Retinal pigment epithelial cell (primary cell): Measurements from ENCODE around the gene TSPAN9.

Source experiments
- DNase-seq: peaks from one replicate; pipeline ENCODE4 v3.0.0-alpha.2; 2010; ENCODE audit warnings: low read depth
- H3K4me3 ChIP-seq: 2 replicates; pipeline ENCODE4 v1.5.1; 2011; ENCODE audit warnings: mild to moderate bottlenecking, low read length, control low read depth, moderate library complexity
- CTCF ChIP-seq: conservative IDR thresholded peaks from 2 replicates; pipeline ENCODE4 v1.5.1; 2011; ENCODE audit warnings: low read depth, low read length, control low read depth, inconsistent platforms

Gene TSPAN9

DNA sequence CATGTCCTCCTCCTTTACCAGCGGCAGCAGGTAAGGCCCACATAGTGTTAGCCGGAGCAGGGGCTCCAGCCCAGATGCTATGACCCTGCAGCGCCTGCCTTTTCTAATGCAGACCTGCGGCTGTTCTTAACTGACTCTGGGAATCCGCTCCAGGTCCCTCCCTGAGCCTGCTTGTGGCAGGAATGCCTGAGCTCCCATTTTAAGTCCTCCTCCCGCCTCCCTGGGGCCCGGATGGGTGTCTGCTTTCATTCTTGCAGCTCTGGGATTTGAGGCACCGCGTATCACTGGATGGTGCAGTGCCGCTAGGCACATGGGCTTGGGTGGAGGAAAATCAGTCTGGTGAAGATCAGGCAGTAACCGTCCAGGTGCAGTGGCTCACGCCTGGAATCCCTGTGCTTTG, 7.6 kb downstream of the TSPAN9 start:
- TF ChIP-seq CTCF: no peak
- DNase-seq: no peak

DNA sequence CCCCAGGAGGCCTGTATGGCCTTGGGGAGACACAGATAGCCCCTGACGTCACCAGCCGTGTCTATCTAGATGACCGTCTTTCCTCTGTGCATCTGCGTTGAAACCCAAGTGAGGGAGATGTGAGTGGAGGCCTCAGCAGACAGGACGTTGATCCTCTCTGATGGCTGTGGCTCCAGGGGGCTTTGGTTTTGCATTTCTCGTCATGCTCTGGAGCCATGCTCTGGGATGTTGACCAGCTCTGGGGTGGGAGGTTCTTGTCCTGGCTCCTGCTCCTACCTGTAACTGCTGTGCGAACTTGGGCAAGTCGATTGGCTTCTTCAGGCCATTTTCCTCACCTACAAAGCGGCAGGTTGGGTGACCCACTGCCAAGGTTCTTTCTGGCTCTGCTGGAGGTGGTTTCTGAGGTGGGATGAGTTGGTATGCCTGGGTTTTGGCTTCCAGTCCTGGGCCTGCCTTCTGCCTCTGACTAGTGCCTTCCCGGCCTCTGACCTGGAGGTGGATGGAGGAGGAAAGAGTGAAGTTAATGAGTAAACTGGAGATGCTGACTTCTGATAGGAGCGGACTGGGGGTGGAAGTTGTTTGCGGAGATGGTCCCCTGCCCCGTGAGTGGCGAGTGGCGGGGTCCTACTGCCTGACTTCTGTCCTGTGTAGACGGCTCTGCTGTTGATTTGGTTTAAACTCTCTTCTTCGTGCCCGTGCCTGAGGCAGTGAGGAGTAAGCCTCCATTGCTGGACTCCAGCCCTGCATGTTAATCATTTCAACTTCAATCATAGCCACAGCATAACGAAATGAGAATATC, 8.4 kb downstream of the TSPAN9 start:
- no peak for DNase-seq
- TF ChIP-seq CTCF: no peak
- no peak overlapping the region for H3K4me3 ChIP-seq

More for the DNA sequence above, 7.6 kb downstream of the TSPAN9 start:
- no peak overlapping the region for H3K4me3 ChIP-seq

GRCh38 chr12:3086211-3086610, 9.0 kb downstream of the TSPAN9 start:
- no peak overlapping the region for H3K4me3 ChIP-seq
- DNase-seq: no peak
- TF ChIP-seq CTCF: no peak

DNA sequence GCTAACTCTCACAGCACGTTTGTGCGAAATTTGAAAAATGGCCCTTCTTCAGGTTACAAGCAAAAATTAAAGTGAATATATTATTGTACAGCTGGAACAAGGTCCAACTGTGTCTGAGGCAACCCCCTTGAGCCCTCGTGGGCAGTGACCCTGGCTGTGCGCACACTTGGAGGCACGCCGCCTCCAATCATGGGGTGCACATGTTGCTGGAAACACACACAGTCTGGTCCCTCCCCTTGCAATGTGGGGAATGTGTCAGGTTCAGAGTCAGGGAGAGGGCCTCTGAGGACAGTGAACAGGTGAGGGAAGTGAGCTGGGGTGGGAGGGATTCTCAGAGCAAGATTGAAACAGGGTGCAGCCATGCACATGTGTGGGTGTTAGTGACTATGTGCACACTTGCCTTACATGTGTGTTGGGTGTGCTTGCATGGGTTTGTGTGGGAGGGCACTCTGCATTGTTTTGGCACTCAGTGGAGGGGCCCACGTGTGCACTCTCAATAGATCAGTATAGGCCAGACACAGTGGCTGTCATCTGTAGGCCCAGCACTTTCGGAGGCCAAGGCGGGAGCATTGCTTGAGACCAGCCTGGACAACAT, 9.6 kb downstream of the TSPAN9 start:
- no peak for DNase-seq
- TF ChIP-seq CTCF: no peak
- H3K4me3 ChIP-seq: no peak overlapping the region

DNA sequence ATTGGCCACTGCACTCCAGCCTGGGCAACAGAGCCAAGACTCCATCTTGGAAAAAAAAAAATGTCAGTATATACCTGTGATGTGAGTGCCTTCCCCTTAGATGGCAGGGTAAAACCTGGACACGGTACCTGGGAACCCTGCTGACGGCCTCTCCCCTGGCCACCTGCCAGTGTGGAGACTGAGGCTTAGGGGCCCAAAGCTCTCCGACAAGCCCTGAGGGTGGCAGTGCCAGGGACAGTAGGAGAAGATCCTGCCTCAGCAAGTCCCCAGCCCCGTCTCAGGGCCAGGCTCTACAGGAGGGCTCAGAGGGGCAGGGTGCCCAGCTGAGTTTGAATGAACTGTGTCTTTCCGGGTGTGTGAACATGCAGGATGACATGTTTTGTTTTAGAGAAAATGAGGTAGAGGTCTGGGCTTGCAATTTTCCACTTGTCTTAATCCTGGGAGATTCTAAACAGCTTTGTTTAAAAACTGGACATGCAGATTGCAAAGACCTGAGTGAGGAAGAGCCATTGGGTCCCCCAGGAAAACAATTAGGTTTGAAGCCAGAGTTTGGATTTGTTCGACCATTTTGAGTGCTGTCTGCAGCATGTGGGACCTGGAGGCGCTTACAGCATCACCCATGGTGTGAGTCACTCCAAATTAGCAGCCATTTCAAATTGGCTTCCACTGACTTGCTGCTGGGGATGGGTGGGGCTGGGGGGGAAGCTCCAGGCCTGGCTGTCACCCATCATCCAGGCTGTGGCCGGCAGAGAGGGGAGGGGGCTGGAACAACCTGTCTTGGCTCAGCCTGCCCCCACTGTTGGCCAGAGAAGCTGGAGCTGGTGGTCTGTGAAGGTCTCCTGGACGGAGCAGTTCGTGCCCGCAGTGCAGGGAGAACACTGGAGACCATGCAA, 10.8 kb downstream of the TSPAN9 start:
- DNase-seq: no peak
- no peak overlapping the region for H3K4me3 ChIP-seq
- TF ChIP-seq CTCF: no peak

- DNase-seq: no peak
- no peak for TF ChIP-seq CTCF
- no peak overlapping the region for H3K4me3 ChIP-seq
Measured at GRCh38 chr12:3089588-3089987, 12.4 kb downstream of the TSPAN9 start.
